Activated naive CD8-positive, alpha-beta T cell treated with anti-CD3 and anti-CD28 coated beads, Interleukin-2, amount 10 ng/mL, durations not matched to agents 7 days and 5 days (primary cell): ENCODE measurements around the gene CRYAA. TPM values are rescaled to one million over a fixed set of nuclear protein-coding genes. Genes with fewer than 3 reads are reported as not detected.

Source experiments
- ATAC-seq: fragments of 150-1000 bp; cut with Tn5 transposase; one replicate; pipeline ENCODE4 v1.10.0; 2021; ENCODE audit warnings: low read depth, moderate library complexity
- POLR2A ChIA-PET: fragments of 350-600 bp; sonication (Branson Sonifier 250); formaldehyde crosslinking; loops from one replicate; lab custom pipeline; 2021; ENCODE audit warnings: antibody characterized with exemption; lab: Charles Lee
- DNase-seq: peaks from one replicate; pipeline ENCODE4 v3.0.0; 2021
- H3K27ac Mint-ChIP-seq: one replicate; pipeline ENCODE4 v1.8.0; 2022; ENCODE audit warnings: mild to moderate bottlenecking, mixed read lengths
- H3K27me3 Mint-ChIP-seq: one replicate; pipeline ENCODE4 v1.8.0; 2022; ENCODE audit warnings: mild to moderate bottlenecking, moderate library complexity, mixed read lengths
- H3K36me3 Mint-ChIP-seq: one replicate; pipeline ENCODE4 v1.8.0; 2021; ENCODE audit warnings: mild to moderate bottlenecking, mixed read lengths
- H3K4me1 Mint-ChIP-seq: one replicate; pipeline ENCODE4 v1.8.0; 2021; ENCODE audit warnings: mixed read lengths
- H3K4me3 Mint-ChIP-seq: one replicate; pipeline ENCODE4 v1.8.0; 2022; ENCODE audit warnings: mild to moderate bottlenecking, moderate library complexity, mixed read lengths
- H3K9me3 Mint-ChIP-seq: one replicate; pipeline ENCODE4 v1.8.0; 2021; ENCODE audit warnings: mixed read lengths
- total RNA-seq, 2 experiments: library from RNA; stranded (reverse); gene quantifications; one replicate each; pipeline ENCODE4 v1.2.3, GENCODE V29; 2021

Gene CRYAA
- total RNA-seq, 2 experiments from 2014 or later, result not detected

DNA sequence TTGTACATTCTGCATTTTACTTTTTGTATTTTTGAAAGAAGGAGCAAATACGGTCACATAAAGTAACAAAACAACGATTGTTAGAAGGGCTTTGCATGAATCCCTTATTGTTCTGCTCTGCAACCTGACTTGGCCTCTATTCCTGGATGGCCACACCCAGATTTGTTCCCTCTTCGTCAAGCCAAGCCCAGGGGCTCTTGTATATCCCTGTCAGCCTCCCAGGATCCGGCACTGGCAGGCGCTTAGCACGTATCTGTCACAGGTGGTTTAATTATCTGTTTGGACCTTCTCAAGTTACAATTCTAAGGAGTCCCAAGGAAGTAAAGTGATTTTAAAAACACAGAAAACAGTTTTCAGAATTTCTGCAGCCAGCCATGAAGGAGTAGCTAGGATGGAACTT lies 28.0 kb downstream of the CRYAA start:
- Mint-ChIP-seq H3K4me1 (peaks cover 34% of the 10 kb centered on the region), H3K27me3 (peaks cover 19% of the 10 kb centered on the region), H3K36me3 (peaks cover 13% of the 10 kb centered on the region), H3K27ac (peak overlapping the region; percentile 78), H3K4me3 (peak overlapping the region; percentile 49), H3K9me3 (peaks cover 16% of the 10 kb centered on the region)
- POLR2A ChIA-PET, result no interaction called here
- DNase-seq (peak; percentile 8), ATAC-seq (no peak)

DNA sequence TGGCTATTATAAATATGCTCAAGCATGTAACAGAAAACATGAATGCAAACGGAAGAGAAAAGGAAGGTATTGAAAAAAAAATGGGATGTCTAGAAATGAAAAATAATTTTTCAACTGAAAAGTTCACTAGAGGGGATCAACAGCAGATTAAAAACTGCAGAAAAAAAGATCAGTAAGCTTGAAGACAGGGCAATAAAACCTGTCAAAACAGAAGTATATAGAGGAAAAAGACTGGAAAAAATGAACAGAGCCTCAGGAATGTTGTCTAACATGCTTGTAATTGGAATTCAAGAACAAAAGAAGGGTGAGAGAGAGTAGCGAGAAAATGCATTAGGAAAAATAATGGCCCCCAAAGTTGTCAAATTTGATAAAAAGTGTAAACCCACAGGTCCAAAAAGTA lies 29.6 kb downstream of the CRYAA start:
- Mint-ChIP-seq H3K4me3 (no peak overlapping the region), H3K4me1 (peaks cover 25% of the 10 kb centered on the region), H3K9me3 (peaks cover 22% of the 10 kb centered on the region), H3K36me3 (peaks cover 16% of the 10 kb centered on the region), H3K27me3 (peaks cover 15% of the 10 kb centered on the region), H3K27ac (no peak overlapping the region)
- ATAC-seq (no peak), DNase-seq (no peak)
- POLR2A ChIA-PET, result no interaction called here

DNA sequence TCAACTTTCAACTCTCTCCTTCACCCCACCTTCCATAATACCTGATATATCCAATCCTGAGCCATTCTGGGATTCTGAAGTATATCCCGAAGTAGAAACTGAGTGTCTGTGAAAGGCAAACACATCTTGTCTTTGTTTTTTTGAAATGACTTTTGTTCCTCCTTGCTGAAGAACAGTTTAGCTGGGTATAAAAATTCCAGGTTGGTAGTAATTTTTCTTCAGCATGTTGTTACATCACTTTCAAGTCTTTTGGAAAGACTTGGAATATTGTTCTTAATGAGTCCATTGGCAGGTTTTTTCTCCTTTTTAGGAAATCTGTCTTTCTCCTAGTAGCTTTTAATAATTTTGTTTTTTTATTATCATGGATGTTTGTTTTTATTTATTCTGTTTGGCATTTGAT lies 32.7 kb downstream of the CRYAA start:
- no peak for DNase-seq
- Mint-ChIP-seq H3K9me3 (peaks cover 26% of the 10 kb centered on the region), H3K4me3 (no peak overlapping the region), H3K27me3 (peaks cover 18% of the 10 kb centered on the region), H3K36me3 (peaks cover 16% of the 10 kb centered on the region), H3K4me1 (peaks cover 14% of the 10 kb centered on the region), H3K27ac (no peak overlapping the region)
- POLR2A ChIA-PET, result no interaction called here
- ATAC-seq, result no peak

DNA sequence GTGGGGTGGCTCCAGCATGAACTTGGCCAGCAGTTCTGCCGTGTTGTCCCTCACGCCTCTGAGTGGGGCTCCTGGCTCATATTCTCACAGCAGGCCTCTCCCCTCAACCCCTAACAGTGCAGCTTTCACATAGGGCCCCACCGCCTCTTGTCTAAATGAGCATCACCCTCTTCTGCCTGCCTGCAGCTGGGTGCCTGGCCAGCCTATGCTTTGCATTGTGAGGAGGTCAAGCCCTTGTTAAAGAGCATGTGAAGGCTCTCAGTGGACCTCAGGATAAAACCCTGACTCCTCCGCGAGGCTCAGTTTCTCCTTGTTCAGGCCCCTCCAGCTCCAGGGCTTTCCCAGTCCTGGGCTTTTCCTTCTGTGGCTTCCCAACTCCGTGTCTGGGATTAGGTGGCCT lies 34.8 kb downstream of the CRYAA start:
- H3K36me3 Mint-ChIP-seq, result peaks cover 7% of the 10 kb centered on the region
- ATAC-seq (no peak), DNase-seq (peak; percentile 4)
- no peak overlapping the region for H3K27ac Mint-ChIP-seq
- peaks cover 19% of the 10 kb centered on the region for H3K27me3 Mint-ChIP-seq
- peaks cover 20% of the 10 kb centered on the region for H3K9me3 Mint-ChIP-seq
- no peaks in the 10 kb centered on the region for H3K4me1 Mint-ChIP-seq
- POLR2A ChIA-PET, result no interaction called here
- no peak overlapping the region for H3K4me3 Mint-ChIP-seq

DNA sequence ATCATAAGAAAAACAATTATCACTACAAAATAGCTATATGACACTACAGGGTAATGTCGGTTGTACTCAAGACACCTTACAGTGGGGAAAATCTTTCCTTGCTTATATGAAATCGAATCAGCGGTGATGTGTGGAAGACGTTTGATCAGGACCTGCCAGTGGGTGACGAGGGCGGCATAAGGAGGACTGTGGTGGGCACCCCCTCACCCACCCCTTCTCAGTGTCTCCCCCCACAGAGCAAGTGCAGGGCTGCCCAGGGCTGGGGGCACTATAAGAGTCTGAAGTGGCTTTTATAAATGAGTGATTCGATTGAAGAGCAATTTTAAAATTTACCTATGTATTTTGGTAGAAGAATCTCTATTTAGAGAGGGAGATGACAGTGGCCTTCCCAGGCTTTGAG lies 35.8 kb downstream of the CRYAA start:
- no peak for DNase-seq
- no peaks in the 10 kb centered on the region for H3K4me1 Mint-ChIP-seq
- no peak overlapping the region for H3K27ac Mint-ChIP-seq
- POLR2A ChIA-PET, result no interaction called here
- no peak overlapping the region for H3K4me3 Mint-ChIP-seq
- H3K9me3 Mint-ChIP-seq, result peaks cover 19% of the 10 kb centered on the region
- peaks cover 15% of the 10 kb centered on the region for H3K27me3 Mint-ChIP-seq
- H3K36me3 Mint-ChIP-seq, result peaks cover 5% of the 10 kb centered on the region
- no peak for ATAC-seq

DNA sequence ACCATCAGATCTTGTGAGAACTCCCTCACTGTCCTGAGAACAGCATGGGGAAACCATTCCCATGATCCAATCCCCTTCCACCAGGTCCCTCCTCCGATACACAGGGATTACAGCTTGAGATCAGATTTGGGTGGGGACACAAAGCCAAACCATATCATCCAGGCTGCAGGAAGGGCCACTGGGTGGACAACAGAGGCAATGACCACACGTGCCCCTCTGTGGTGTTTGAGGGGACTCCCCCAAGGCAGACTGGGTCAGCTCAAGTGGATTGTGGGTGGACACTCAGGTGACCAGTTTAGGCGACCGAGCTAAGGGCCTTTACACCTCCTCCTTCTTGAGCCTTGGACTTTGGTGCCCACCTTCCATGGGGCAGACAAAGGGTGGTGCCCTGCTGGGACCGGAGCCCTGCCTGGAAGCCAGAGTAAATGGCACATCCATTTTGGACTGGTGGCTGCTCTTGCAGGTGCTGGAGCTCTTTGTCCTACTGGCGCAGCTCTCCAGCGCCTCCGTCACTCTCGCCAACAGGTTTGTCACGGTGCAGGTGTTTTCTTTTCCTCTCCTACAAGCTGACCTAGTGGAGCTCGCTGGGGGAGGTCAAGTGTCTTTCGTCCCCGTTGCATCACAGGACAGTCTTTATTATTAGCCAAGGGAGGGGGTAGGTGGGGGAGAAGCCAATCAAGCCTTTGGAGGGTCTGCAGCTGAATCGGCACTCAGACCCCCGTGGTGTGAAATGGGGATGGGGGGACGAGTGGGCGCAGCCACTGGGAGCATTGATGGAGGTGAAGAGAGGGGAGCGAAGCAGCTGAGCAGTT lies 37.6 kb downstream of the CRYAA start:
- peaks cover 5% of the 10 kb centered on the region for H3K36me3 Mint-ChIP-seq
- DNase-seq (peak; percentile 15), ATAC-seq (no peak)
- H3K27me3 Mint-ChIP-seq, result peaks cover 9% of the 10 kb centered on the region
- no peak overlapping the region for H3K27ac Mint-ChIP-seq
- no peak overlapping the region for H3K4me3 Mint-ChIP-seq
- H3K9me3 Mint-ChIP-seq, result peaks cover 11% of the 10 kb centered on the region
- H3K4me1 Mint-ChIP-seq, result no peaks in the 10 kb centered on the region
- POLR2A ChIA-PET, result no interaction called here

DNA sequence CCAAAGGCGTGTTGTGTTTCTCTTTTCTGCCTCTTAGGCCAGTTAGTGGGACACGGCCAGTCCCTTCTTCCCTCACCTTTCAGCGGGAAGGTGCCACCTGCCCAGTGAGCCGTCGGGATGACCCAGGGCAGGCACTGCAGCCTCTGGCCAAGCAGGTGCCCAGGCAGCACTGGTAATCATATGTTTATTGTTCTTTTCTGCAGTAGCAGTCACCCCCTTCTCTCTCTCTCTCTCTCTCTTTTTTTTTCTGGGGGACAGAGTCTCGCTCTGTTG lies 38.2 kb downstream of the CRYAA start:
- peaks cover 9% of the 10 kb centered on the region for H3K27me3 Mint-ChIP-seq
- DNase-seq (peak; percentile 3), ATAC-seq (no peak)
- peaks cover 8% of the 10 kb centered on the region for H3K9me3 Mint-ChIP-seq
- no peak overlapping the region for H3K27ac Mint-ChIP-seq
- no peaks in the 10 kb centered on the region for H3K4me1 Mint-ChIP-seq
- POLR2A ChIA-PET, result no interaction called here
- H3K4me3 Mint-ChIP-seq, result no peak overlapping the region
- peaks cover 2% of the 10 kb centered on the region for H3K36me3 Mint-ChIP-seq

DNA sequence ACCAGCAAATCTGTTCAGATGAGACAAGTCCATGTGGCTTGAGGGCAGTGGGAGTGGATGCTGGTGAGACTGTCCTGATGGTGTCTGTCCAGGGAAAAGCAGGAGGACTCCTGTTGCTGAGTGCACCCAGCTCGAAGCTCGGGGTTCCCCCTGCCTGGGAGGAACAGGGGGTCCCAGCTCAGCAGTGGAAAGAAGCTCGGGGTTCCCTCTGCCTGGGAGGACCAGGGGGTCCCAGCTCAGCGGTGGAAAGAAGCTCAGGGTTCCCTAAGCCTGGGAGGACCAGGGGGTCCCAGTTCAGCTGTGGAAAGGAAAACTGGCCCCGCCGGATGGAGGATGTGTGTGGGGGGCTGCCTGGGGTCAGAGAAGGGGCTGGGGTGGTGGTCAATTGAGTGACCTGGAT lies 39.1 kb downstream of the CRYAA start:
- H3K4me1 Mint-ChIP-seq, result no peaks in the 10 kb centered on the region
- H3K27me3 Mint-ChIP-seq, result peaks cover 9% of the 10 kb centered on the region
- no peak overlapping the region for H3K4me3 Mint-ChIP-seq
- H3K27ac Mint-ChIP-seq, result no peak overlapping the region
- DNase-seq (peak; percentile 6), ATAC-seq (no peak)
- peaks cover under 1% of the 10 kb centered on the region for H3K36me3 Mint-ChIP-seq
- POLR2A ChIA-PET, result no interaction called here
- H3K9me3 Mint-ChIP-seq, result peaks cover 7% of the 10 kb centered on the region

DNA sequence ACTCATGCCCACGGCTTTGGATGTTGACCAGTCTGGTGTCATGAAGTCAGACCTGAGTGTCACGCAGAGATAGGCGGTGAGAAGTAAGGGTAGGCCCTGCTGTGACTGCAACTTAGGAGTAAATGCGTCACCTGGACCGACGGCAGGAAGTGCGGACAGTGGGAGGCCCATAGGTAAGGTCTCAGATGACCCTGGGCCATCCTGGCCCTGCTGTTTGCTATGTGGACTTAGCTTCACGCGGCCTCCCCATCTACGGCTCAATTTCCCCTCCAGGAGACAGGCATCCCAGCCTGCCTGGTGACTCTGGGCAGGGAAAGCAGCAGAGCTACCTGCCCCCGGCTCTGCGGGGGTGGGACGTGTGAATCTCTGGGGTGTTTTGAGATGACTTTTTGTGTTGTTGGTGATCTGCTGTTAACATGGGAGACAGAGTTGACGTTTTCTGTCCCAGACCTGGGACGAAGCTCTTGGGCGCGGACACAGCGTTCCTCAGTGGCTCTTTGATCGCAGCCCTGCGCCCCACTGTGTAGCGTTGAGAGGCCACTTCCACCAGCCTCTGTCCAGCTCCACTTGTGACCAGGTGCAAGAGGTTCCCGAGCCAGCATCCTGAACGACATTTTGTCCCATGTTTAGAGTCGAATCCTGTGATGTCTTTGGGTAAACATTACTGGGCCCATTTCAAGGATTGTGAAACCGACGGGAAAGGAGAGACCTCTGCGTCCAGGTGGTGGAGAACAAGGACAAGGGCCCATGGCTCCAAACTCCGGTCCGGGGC lies 39.9 kb downstream of the CRYAA start:
- DNase-seq (peak; percentile 21), ATAC-seq (no peak)
- Mint-ChIP-seq H3K9me3 (peaks cover 4% of the 10 kb centered on the region), H3K36me3 (no peaks in the 10 kb centered on the region), H3K4me1 (no peaks in the 10 kb centered on the region), H3K27ac (no peak overlapping the region), H3K4me3 (no peak overlapping the region), H3K27me3 (peaks cover 9% of the 10 kb centered on the region)
- POLR2A ChIA-PET, result no interaction called here

DNA sequence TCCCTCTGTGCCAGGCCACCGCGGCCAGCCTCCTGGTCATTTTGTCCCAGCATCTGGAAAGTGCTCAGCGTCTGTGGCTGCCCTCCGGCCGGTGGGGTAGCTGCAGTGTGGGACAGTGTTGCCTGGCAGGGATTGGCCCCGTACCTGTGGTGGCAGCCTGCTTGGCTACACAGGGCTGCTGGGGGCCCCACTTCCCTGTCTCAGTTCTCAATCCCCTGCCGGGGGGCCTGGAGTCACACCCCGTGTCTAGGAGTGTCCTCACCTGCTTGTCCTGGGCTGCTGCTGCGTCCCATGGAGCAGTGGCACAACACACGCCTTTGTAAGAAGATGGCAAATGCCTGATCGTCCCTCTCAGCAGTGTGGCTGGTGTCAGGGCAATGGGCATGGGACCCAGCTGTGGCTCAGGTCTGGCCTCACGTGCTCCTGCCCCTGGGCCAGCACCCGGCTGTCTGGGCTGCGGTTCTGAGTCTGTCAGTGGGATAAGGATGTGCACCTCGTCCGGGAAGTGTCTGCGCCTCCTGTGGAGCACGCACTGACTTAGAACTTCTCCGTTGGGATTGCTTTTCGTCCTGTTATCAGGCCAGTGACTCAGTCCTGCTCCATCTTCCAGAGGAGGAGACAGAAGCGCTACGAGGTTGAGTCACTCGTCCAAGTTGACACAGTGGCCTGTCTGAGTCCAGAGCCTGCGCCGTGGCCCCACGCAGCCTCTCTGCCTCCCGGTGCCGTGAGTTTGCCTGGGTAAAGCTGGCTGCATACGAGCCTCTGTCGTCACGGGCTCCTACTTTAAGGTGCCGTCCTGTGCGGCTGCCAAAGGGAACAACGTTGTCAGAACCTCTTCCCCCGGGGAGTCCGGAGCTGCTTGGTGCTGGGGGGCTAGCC lies 41.0 kb downstream of the CRYAA start:
- POLR2A ChIA-PET, result interaction anchor here (1.6 kb wide), 1 partner anchor 17 kb away, joined by 3 read pairs; no protein-coding TSS in a partner anchor
- Mint-ChIP-seq H3K27me3 (peaks cover 9% of the 10 kb centered on the region), H3K27ac (no peak overlapping the region), H3K36me3 (no peaks in the 10 kb centered on the region), H3K4me1 (no peaks in the 10 kb centered on the region), H3K9me3 (no peaks in the 10 kb centered on the region), H3K4me3 (no peak overlapping the region)
- ATAC-seq (no peak), DNase-seq (peak; percentile 24)

DNA sequence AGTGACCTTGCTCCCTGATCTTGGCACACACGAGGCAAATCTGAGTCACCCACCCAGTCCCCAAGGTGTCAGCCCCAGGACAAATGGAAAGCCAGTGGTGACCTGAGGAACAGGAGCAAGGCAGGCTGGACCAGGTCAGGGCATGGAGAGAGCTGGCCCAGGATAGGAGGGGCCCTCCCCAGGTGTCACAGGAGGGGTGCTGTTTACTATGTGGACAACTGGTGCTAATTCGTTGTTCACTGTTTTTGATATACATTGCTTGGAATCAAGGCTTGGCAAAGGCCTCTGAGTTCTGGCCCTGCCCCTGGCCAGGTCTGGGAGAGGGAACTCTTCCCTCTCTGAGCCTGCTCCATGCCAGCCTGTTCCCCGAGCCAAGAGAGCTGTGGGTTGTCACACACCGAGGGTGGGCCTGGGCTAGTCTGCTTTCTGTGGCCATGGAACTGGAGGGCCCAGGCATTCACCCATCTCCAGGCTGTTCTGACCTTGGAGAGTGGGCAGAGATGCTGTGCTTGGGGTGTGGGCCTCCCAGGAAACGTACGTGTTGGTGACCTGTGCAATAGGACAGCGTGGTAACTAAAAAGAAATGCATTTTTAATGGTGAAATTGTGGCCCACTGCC lies 41.8 kb downstream of the CRYAA start:
- no peaks in the 10 kb centered on the region for H3K4me1 Mint-ChIP-seq
- no peaks in the 10 kb centered on the region for H3K36me3 Mint-ChIP-seq
- peak; percentile 8 for DNase-seq
- no peaks in the 10 kb centered on the region for H3K9me3 Mint-ChIP-seq
- POLR2A ChIA-PET, result interaction anchor here (1.6 kb wide), 1 partner anchor 18 kb away, joined by 3 read pairs; no protein-coding TSS in a partner anchor
- H3K27me3 Mint-ChIP-seq, result peaks cover 9% of the 10 kb centered on the region
- no peak overlapping the region for H3K4me3 Mint-ChIP-seq
- ATAC-seq, result no peak
- H3K27ac Mint-ChIP-seq, result peak overlapping the region; percentile 30

DNA sequence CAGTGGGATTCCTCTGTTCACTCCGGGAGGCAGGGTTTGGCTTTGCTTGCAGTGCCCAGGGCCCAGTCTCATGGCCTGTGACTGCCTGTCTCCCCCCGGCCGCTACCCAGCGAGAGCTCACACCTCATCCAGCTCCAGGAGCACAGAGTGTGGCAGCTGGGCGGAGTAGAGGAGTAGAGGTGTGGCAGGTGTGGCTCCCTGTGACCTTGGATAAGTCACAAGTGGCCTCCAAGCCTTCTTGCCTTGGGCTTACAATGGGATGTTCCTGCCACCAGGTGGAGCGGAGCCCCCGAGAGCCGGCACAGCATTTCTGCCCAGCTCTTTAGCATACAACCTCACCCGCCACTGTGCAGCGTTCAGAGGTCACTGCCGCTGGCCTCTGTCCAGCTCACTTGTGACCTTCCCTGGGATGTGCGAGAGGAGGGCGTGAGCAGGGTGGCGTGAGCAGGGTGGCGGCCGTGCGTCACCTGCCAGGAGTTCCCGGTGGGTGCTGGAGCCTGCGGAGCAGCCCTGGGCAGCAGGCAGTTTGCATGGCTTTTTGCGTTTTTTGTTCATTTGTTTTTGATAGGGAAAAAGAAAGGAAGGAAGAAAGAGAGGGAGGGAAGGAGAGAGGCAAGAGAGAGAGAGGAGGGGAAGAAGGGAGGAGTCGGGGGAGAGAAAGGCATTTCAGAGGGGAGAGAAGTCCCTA lies 42.4 kb downstream of the CRYAA start:
- no peak for ATAC-seq
- Mint-ChIP-seq H3K27ac (no peak overlapping the region), H3K4me1 (no peaks in the 10 kb centered on the region), H3K9me3 (no peaks in the 10 kb centered on the region), H3K36me3 (no peaks in the 10 kb centered on the region), H3K27me3 (peaks cover 6% of the 10 kb centered on the region), H3K4me3 (no peak overlapping the region)
- DNase-seq, result peak; percentile 25
- POLR2A ChIA-PET, result interaction anchor here (1.6 kb wide), 1 partner anchor 19 kb away, joined by 3 read pairs; no protein-coding TSS in a partner anchor
